ENCODE results near the gene CACNA1S. TPM values are rescaled to one million over a fixed set of nuclear protein-coding genes. Genes with fewer than 3 reads are reported as not detected.

Gene CACNA1S
- polyA plus RNA-seq, 1 of the 3 experiments (the other 2 are of a cell fraction), result not detected

- TF ChIP-seq EZH2phosphoT487 (IDR thresholded peaks at IDR 0.05; ENCODE audit: borderline replicate concordance, low read depth), result no peak
- TF ChIP-seq USF1 (IDR thresholded peaks at IDR 0.05; ENCODE audit: borderline replicate concordance, low read depth), result no peak
- no peak for TF ChIP-seq MEF2A (IDR thresholded peaks at IDR 0.05; ENCODE audit: borderline replicate concordance, low read depth)
- no peak for TF ChIP-seq FOXM1 (IDR thresholded peaks at IDR 0.05; ENCODE audit: low read depth)
These were observed 86.0 kb downstream of the CACNA1S start (continued) for GRCh38 chr1:201026234-201026633.

- no peaks in the 10 kb centered on the region for H3K27me3 ChIP-seq (ENCODE audit: insufficient read depth)
- H3K27ac ChIP-seq (ENCODE audit: low read depth in 2 of 2, low read length in 1 of 2), result peak overlapping the region in 1 of 2 experiments; percentile 36; a peak in 2 of 4 replicates
- WGBS (ENCODE audit: low lambda C conversion rate), result 51% methylated on average over 6 of the region's 7 CpGs
- H3K4me1 ChIP-seq (ENCODE audit: control insufficient read depth in 1 of 2, insufficient read depth in 2 of 2, low read depth in 1 of 2, low read length in 1 of 2), result peaks cover 5 to 7% of the 10 kb centered on the region in 2 experiments; a peak in 1 of 4 replicates
- H2AFZ ChIP-seq (ENCODE audit: low read depth), result no peak overlapping the region
- H3K4me3 ChIP-seq (ENCODE audit: low read depth in 2 of 2, low read length in 1 of 2), result no peak overlapping the region
- ChIA-PET CTCF (interaction anchor here (0.6 to 8.9 kb wide), 11 partner anchors 9 to 403 kb away, joined by 3 to 92 read pairs (median 4); no protein-coding TSS in a partner anchor), POLR2A (no interaction called here)
- H3K9ac ChIP-seq, result no peak overlapping the region
- no peaks in the 10 kb centered on the region for H3K36me3 ChIP-seq (replicated peaks in 1 of 2; ENCODE audit: control insufficient read depth in 1 of 2, insufficient read depth in 2 of 2, low read length in 1 of 2)
- DNase-seq, result no peak
- H4K20me1 ChIP-seq (ENCODE audit: insufficient read depth), result no peaks in the 10 kb centered on the region
- no peaks in the 10 kb centered on the region for H3F3A ChIP-seq (replicated peaks; ENCODE audit: insufficient read depth)
- H3K4me2 ChIP-seq, result 0 out of 2 replicates have a peak overlapping the region, but pooled peaks have one; percentile 24
- no peaks in the 10 kb centered on the region for H3K9me2 ChIP-seq
- TF ChIP-seq RAD21 (IDR thresholded peaks at IDR 0.05; ENCODE audit: low read length) (no peak), CTCF (IDR thresholded peaks at IDR 0.05) (peak; percentile 51)
- H3K79me2 ChIP-seq (ENCODE audit: insufficient read depth), result no peaks in the 10 kb centered on the region; the same call in 1 of the 2 replicates
- no peaks in the 10 kb centered on the region for H3K9me3 ChIP-seq
These were observed 86.6 kb downstream of the CACNA1S start for GRCh38 chr1:201025571-201026002.

- H3K36me3 ChIP-seq (replicated peaks in 1 of 2; ENCODE audit: control insufficient read depth in 1 of 2, insufficient read depth in 2 of 2, low read length in 1 of 2), result no peaks in the 10 kb centered on the region
- peaks cover 5 to 7% of the 10 kb centered on the region in 2 experiments; a peak in 1 of 4 replicates for H3K4me1 ChIP-seq (ENCODE audit: control insufficient read depth in 1 of 2, insufficient read depth in 2 of 2, low read depth in 1 of 2, low read length in 1 of 2)
- H3K9me2 ChIP-seq, result no peaks in the 10 kb centered on the region
- no peak overlapping the region for H3K9ac ChIP-seq
- no peaks in the 10 kb centered on the region for H3F3A ChIP-seq (replicated peaks; ENCODE audit: insufficient read depth)
- H3K79me2 ChIP-seq (ENCODE audit: insufficient read depth), result no peaks in the 10 kb centered on the region; the same call in 1 of the 2 replicates
- no peak overlapping the region for H3K4me2 ChIP-seq
- H3K27me3 ChIP-seq (ENCODE audit: insufficient read depth), result no peaks in the 10 kb centered on the region
- H3K9me3 ChIP-seq, result no peaks in the 10 kb centered on the region
- DNase-seq, result no peak
- no peak overlapping the region for H3K4me3 ChIP-seq (ENCODE audit: low read depth in 2 of 2, low read length in 1 of 2)
- no peak overlapping the region for H2AFZ ChIP-seq (ENCODE audit: low read depth)
- H3K27ac ChIP-seq (ENCODE audit: low read depth in 2 of 2, low read length in 1 of 2), result peak overlapping the region in 1 of 2 experiments; percentile 36; a peak in 2 of 4 replicates
- no peaks in the 10 kb centered on the region for H4K20me1 ChIP-seq (ENCODE audit: insufficient read depth)
- CTCF ChIA-PET, result interaction anchor here (0.6 to 8.9 kb wide), 8 partner anchors 8 to 134 kb away, joined by 3 to 92 read pairs (median 4); no protein-coding TSS in a partner anchor
- POLR2A ChIA-PET, result no interaction called here
- WGBS (ENCODE audit: low lambda C conversion rate), result 93% methylated on average over 1 of the region's 2 CpGs
- no peak for TF ChIP-seq FOXM1 (IDR thresholded peaks at IDR 0.05; ENCODE audit: low read depth)
- TF ChIP-seq USF2 (IDR thresholded peaks at IDR 0.05; ENCODE audit: borderline replicate concordance, low read depth, low read length), result no peak
- TF ChIP-seq, protein P1, sequence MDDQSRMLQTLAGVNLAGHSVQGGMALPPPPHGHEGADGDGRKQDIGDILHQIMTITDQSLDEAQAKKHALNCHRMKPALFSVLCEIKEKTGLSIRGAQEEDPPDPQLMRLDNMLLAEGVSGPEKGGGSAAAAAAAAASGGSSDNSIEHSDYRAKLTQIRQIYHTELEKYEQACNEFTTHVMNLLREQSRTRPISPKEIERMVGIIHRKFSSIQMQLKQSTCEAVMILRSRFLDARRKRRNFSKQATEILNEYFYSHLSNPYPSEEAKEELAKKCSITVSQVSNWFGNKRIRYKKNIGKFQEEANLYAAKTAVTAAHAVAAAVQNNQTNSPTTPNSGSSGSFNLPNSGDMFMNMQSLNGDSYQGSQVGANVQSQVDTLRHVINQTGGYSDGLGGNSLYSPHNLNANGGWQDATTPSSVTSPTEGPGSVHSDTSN (IDR thresholded peaks at IDR 0.05), result no peak
- no peak for TF ChIP-seq IRF3 (IDR thresholded peaks at IDR 0.05; ENCODE audit: low read depth, low read length)
- TF ChIP-seq EP300 (IDR thresholded peaks at IDR 0.05; ENCODE audit: borderline replicate concordance in 1 of 2, low read depth in 1 of 2, low read length in 1 of 2), result no peak
- no peak for TF ChIP-seq CTCF (IDR thresholded peaks at IDR 0.05)
- no peak for TF ChIP-seq NRF1 (IDR thresholded peaks at IDR 0.05; ENCODE audit: low read depth, low read length)
- no peak for TF ChIP-seq GABPA (IDR thresholded peaks at IDR 0.05; ENCODE audit: low read depth)
- no peak for TF ChIP-seq RXRA (IDR thresholded peaks at IDR 0.05; ENCODE audit: borderline replicate concordance, low read depth)
- TF ChIP-seq FOXJ3 (CRISPR knock-in tag; IDR thresholded peaks at IDR 0.05), result no peak
- TF ChIP-seq MXI1 (IDR thresholded peaks at IDR 0.05; ENCODE audit: low read depth, low read length), result no peak
- no peak for TF ChIP-seq EZH2phosphoT487 (IDR thresholded peaks at IDR 0.05; ENCODE audit: borderline replicate concordance, low read depth)
- no peak for TF ChIP-seq TCF12 (IDR thresholded peaks at IDR 0.05)
- no peak for TF ChIP-seq GATA2 (CRISPR knock-in tag; IDR thresholded peaks at IDR 0.05)
These were observed 87.6 kb downstream of the CACNA1S start for GRCh38 chr1:201024625-201024998.

Measured in SK-N-SH (cell line).